HepG2 (cell line): ENCODE data around the gene PAXX.

ENCODE experiments used
- ASH2L ChIP-seq: fragments of 300-600, 200-600 bp; sonication (generic); IDR thresholded peaks from 2 replicates; pipeline ENCODE4 v1.7.0; 2017; ENCODE audit warnings: low read depth, mild to moderate bottlenecking, moderate library complexity, mixed read lengths, low read length; ENCODE audit not compliant: insufficient read length
- BCL3 ChIP-seq: sonication (generic); formaldehyde crosslinking; IDR thresholded peaks from 2 replicates; pipeline ENCODE4 v1.5.1; 2020; ENCODE audit warnings: mild to moderate bottlenecking, missing genetic modification reagents, moderate library complexity
- BRF2 ChIP-seq: sonication (generic); formaldehyde crosslinking; IDR thresholded peaks from 2 replicates; pipeline ENCODE4 v1.8.1; 2022; ENCODE audit warnings: mild to moderate bottlenecking, missing genetic modification reagents
- CTCF ChIP-seq: sonication (generic); formaldehyde crosslinking; IDR thresholded peaks from 2 replicates; pipeline ENCODE4 v1.5.0; 2020; ENCODE audit warnings: mild to moderate bottlenecking, missing genetic modification reagents, moderate library complexity
- ELF4 ChIP-seq: sonication (generic); formaldehyde crosslinking; IDR thresholded peaks from 2 replicates; pipeline ENCODE4 v1.5.0; 2020; ENCODE audit warnings: missing genetic modification reagents, mild to moderate bottlenecking, moderate library complexity, borderline replicate concordance
- EZH2 ChIP-seq: conservative IDR thresholded peaks from 2 replicates; pipeline ENCODE4 v1.6.1; 2012; ENCODE audit warnings: mild to moderate bottlenecking, low read depth, low read length, moderate library complexity
- PATZ1 ChIP-seq: sonication (generic); formaldehyde crosslinking; IDR thresholded peaks from 2 replicates; pipeline ENCODE4 v1.4.0; 2020; ENCODE audit warnings: missing genetic modification reagents
- POLR2AphosphoS5 ChIP-seq: IDR thresholded peaks from 2 replicates; pipeline ENCODE4 v1.6.1; 2012; ENCODE audit warnings: low read depth, low read length
- USF2 ChIP-seq, 2 experiments: sonication (generic) in 1 of 2; formaldehyde crosslinking in 1 of 2; IDR thresholded peaks; 2 replicates each; pipeline versions ENCODE4 v1.5.1 to v1.6.1; 2011 to 2020; ENCODE audit warnings: borderline replicate concordance in 1 of 2, low read depth in 1 of 2, low read length in 1 of 2, mild to moderate bottlenecking in 1 of 2, missing genetic modification reagents in 1 of 2, moderate library complexity in 1 of 2
- ZNF33B ChIP-seq: sonication (generic); formaldehyde crosslinking; IDR thresholded peaks from 2 replicates; pipeline ENCODE4 v1.5.1; 2020; ENCODE audit warnings: mild to moderate bottlenecking, missing genetic modification reagents
- ZNF556 ChIP-seq: sonication (generic); formaldehyde crosslinking; IDR thresholded peaks from 2 replicates; pipeline ENCODE4 v1.4.0; 2020; ENCODE audit warnings: mild to moderate bottlenecking, missing genetic modification reagents, borderline replicate concordance
- TF ChIP-seq, protein P1 (sequence below): sonication (generic); formaldehyde crosslinking; IDR thresholded peaks from 2 replicates; pipeline ENCODE4 v1.4.0; 2020; ENCODE audit warnings: missing genetic modification reagents
- TF ChIP-seq, protein P2 (sequence below): IDR thresholded peaks from 2 replicates; pipeline ENCODE4 v1.6.1; 2012; ENCODE audit warnings: inconsistent platforms

- TF ChIP-seq CTCF (CRISPR knock-in tag) (no peak), ASH2L (no peak), PATZ1 (CRISPR knock-in tag) (no peak), EZH2 (no peak), BCL3 (CRISPR knock-in tag) (no peak), POLR2AphosphoS5 (no peak), BRF2 (CRISPR knock-in tag) (no peak), ZNF556 (CRISPR knock-in tag) (no peak), ELF4 (CRISPR knock-in tag) (no peak), ZNF33B (no peak), USF2 (IDR thresholded peaks at IDR 0.05; ENCODE audit: low read depth, low read length) (no peak), USF2 (CRISPR knock-in tag; IDR thresholded peaks at IDR 0.05; ENCODE audit: borderline replicate concordance) (no peak)
- TF ChIP-seq, protein P1, sequence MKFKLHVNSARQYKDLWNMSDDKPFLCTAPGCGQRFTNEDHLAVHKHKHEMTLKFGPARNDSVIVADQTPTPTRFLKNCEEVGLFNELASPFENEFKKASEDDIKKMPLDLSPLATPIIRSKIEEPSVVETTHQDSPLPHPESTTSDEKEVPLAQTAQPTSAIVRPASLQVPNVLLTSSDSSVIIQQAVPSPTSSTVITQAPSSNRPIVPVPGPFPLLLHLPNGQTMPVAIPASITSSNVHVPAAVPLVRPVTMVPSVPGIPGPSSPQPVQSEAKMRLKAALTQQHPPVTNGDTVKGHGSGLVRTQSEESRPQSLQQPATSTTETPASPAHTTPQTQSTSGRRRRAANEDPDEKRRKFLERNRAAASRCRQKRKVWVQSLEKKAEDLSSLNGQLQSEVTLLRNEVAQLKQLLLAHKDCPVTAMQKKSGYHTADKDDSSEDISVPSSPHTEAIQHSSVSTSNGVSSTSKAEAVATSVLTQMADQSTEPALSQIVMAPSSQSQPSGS (CRISPR knock-in tag) = no peak
- TF ChIP-seq, protein P2, sequence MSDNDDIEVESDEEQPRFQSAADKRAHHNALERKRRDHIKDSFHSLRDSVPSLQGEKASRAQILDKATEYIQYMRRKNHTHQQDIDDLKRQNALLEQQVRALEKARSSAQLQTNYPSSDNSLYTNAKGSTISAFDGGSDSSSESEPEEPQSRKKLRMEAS = no peak
Observed at GRCh38 chr9:136977223-136977622, 15.0 kb upstream of the PAXX start, which contains the start of gene PTGDS.
